ENCODE results near the gene AKAP8L.

AKAP8L gene

GRCh38 chr19:15445227-15445605 lies 26.4 kb upstream of the AKAP8L start:
- no peaks in the 10 kb centered on the region for H3K36me3 ChIP-seq (ENCODE audit: control insufficient read depth, insufficient read depth, low read length)
- no peak for DNase-seq (ENCODE audit: extremely low read depth, insufficient read length)
- no peak overlapping the region for H3K4me3 ChIP-seq (replicated peaks; ENCODE audit: low read depth, low read length)
- TF ChIP-seq CTCF (IDR thresholded peaks at IDR 0.05; ENCODE audit: insufficient read depth, low read length, poor library complexity, severe bottlenecking): no peak
- no peaks in the 10 kb centered on the region for H3K27me3 ChIP-seq (replicated peaks; ENCODE audit: control insufficient read depth, insufficient read depth, low read length)

GRCh38 chr19:15444505-15445226 lies 25.9 kb upstream of the AKAP8L start:
- H3K36me3 ChIP-seq (ENCODE audit: control insufficient read depth, insufficient read depth, low read length): no peaks in the 10 kb centered on the region
- no peak for DNase-seq (ENCODE audit: extremely low read depth, insufficient read length)
- no peak for TF ChIP-seq CTCF (IDR thresholded peaks at IDR 0.05; ENCODE audit: insufficient read depth, low read length, poor library complexity, severe bottlenecking)
- H3K4me3 ChIP-seq (replicated peaks; ENCODE audit: low read depth, low read length): no peak overlapping the region
- H3K27me3 ChIP-seq (replicated peaks; ENCODE audit: control insufficient read depth, insufficient read depth, low read length): no peaks in the 10 kb centered on the region

GRCh38 chr19:15443838-15444237 lies 25.1 kb upstream of the AKAP8L start:
- no peaks in the 10 kb centered on the region for H3K27me3 ChIP-seq (replicated peaks; ENCODE audit: control insufficient read depth, insufficient read depth, low read length)
- no peak for DNase-seq (ENCODE audit: extremely low read depth, insufficient read length)
- H3K36me3 ChIP-seq (ENCODE audit: control insufficient read depth, insufficient read depth, low read length): no peaks in the 10 kb centered on the region
- H3K4me3 ChIP-seq (replicated peaks; ENCODE audit: low read depth, low read length): no peak overlapping the region
- no peak for TF ChIP-seq CTCF (IDR thresholded peaks at IDR 0.05; ENCODE audit: insufficient read depth, low read length, poor library complexity, severe bottlenecking)

GRCh38 chr19:15443325-15443724 lies 24.5 kb upstream of the AKAP8L start:
- TF ChIP-seq CTCF (IDR thresholded peaks at IDR 0.05; ENCODE audit: insufficient read depth, low read length, poor library complexity, severe bottlenecking): no peak
- no peak overlapping the region for H3K4me3 ChIP-seq (replicated peaks; ENCODE audit: low read depth, low read length)
- H3K27me3 ChIP-seq (replicated peaks; ENCODE audit: control insufficient read depth, insufficient read depth, low read length): no peaks in the 10 kb centered on the region
- H3K36me3 ChIP-seq (ENCODE audit: control insufficient read depth, insufficient read depth, low read length): no peaks in the 10 kb centered on the region
- DNase-seq (ENCODE audit: extremely low read depth, insufficient read length): no peak

- H3K27me3 ChIP-seq (replicated peaks; ENCODE audit: control insufficient read depth, insufficient read depth, low read length): no peaks in the 10 kb centered on the region
- no peak overlapping the region for H3K4me3 ChIP-seq (replicated peaks; ENCODE audit: low read depth, low read length)
- H3K36me3 ChIP-seq (ENCODE audit: control insufficient read depth, insufficient read depth, low read length): no peaks in the 10 kb centered on the region
- DNase-seq (ENCODE audit: extremely low read depth, insufficient read length): no peak
- no peak for TF ChIP-seq CTCF (IDR thresholded peaks at IDR 0.05; ENCODE audit: insufficient read depth, low read length, poor library complexity, severe bottlenecking)
Measured at GRCh38 chr19:15442142-15442920, 23.5 kb upstream of the AKAP8L start.

Measured in GM06990 (cell line).